A549 (cell line): Measurements from ENCODE around the gene JAM3.

Experiments used
- CBX8 ChIP-seq: fragments of 200-600 bp; sonication (generic); IDR thresholded peaks from 2 replicates; pipeline ENCODE4 v1.6.1; 2016
- EHMT2 ChIP-seq: fragments of 200-600 bp; sonication (generic); IDR thresholded peaks from 2 replicates; pipeline ENCODE4 v1.6.1; 2016; ENCODE audit warnings: antibody characterized with exemption, low read depth, mild to moderate bottlenecking, moderate library complexity
- ELK1 ChIP-seq: fragments of 150-350 bp; IDR thresholded peaks from 2 replicates; pipeline ENCODE4 v1.6.1; 2014; ENCODE audit warnings: low read depth, mild to moderate bottlenecking, low read length
- GATA3 ChIP-seq: IDR thresholded peaks from 2 replicates; pipeline ENCODE4 v1.6.1; 2012; ENCODE audit warnings: borderline replicate concordance
- HOXA7 ChIP-seq: fragments of 250-450 bp; sonication (Bioruptor Pico); IDR thresholded peaks from 2 replicates; pipeline ENCODE4 v1.5.0; 2020; ENCODE audit warnings: mild to moderate bottlenecking, moderate library complexity
- KDM1A ChIP-seq: fragments of 200-600 bp; sonication (generic); IDR thresholded peaks from 2 replicates; pipeline ENCODE4 v1.6.1; 2016; ENCODE audit warnings: low read depth, mild to moderate bottlenecking
- MAX ChIP-seq: IDR thresholded peaks from 2 replicates; pipeline ENCODE4 v1.6.1; 2012
- POLR2A ChIP-seq: IDR thresholded peaks from 2 replicates; pipeline ENCODE4 v1.6.1; 2012; ENCODE audit warnings: mild to moderate bottlenecking, low read length
- POLR2AphosphoS2 ChIP-seq: conservative IDR thresholded peaks from 2 replicates; pipeline ENCODE4 v1.6.1; 2012; ENCODE audit warnings: low read length, improper control_type of control experiment, inconsistent platforms
- REST ChIP-seq: fragments of 200-600 bp; sonication (generic); IDR thresholded peaks from 2 replicates; pipeline ENCODE4 v1.6.1; 2016; ENCODE audit warnings: antibody characterized with exemption, mild to moderate bottlenecking, moderate library complexity
- RFX5 ChIP-seq: fragments of 450-650 bp; IDR thresholded peaks from 2 replicates; pipeline ENCODE4 v1.7.1; 2014; ENCODE audit warnings: antibody characterized with exemption, mild to moderate bottlenecking, moderate library complexity
- TF ChIP-seq, protein P1 (sequence below): fragments of >200 bp; sonication (Bioruptor Twin); formaldehyde crosslinking; IDR thresholded peaks from 3 replicates; pipeline ENCODE4 v1.5.1; 2016
- TF ChIP-seq, protein P2 (sequence below): fragments of 250-450 bp; sonication (Bioruptor Pico); IDR thresholded peaks from 2 replicates; pipeline ENCODE4 v1.5.0; 2020; ENCODE audit warnings: low read depth, mild to moderate bottlenecking, moderate library complexity

DNA sequence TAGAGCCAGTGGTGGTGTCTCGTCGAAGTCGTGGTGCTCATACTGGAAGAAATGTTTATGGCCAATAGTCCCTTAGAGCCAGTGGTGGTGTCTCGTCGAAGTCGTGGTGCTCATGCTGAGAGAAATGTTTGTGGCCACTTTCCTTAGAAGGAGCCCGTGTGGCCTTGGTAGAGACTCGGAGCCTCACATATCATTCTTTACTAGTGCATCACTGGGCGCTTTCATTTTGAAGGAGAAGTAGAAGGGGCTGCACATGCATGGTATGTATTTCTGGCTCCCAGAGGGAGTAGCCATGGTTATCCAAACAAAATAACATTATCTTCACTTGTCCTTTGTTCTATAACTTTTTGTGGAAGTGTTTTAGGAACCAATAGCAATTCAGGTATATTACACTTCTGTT is 69.5 kb downstream of the JAM3 start:
- TF ChIP-seq, protein P1, sequence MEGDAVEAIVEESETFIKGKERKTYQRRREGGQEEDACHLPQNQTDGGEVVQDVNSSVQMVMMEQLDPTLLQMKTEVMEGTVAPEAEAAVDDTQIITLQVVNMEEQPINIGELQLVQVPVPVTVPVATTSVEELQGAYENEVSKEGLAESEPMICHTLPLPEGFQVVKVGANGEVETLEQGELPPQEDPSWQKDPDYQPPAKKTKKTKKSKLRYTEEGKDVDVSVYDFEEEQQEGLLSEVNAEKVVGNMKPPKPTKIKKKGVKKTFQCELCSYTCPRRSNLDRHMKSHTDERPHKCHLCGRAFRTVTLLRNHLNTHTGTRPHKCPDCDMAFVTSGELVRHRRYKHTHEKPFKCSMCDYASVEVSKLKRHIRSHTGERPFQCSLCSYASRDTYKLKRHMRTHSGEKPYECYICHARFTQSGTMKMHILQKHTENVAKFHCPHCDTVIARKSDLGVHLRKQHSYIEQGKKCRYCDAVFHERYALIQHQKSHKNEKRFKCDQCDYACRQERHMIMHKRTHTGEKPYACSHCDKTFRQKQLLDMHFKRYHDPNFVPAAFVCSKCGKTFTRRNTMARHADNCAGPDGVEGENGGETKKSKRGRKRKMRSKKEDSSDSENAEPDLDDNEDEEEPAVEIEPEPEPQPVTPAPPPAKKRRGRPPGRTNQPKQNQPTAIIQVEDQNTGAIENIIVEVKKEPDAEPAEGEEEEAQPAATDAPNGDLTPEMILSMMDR = no peak
- TF ChIP-seq REST (no peak), KDM1A (no peak), RFX5 (no peak), CBX8 (no peak), EHMT2 (no peak), MAX (no peak), ELK1 (no peak), HOXA7 (no peak), POLR2AphosphoS2 (no peak), GATA3 (no peak), POLR2A (no peak)
- TF ChIP-seq, protein P2, sequence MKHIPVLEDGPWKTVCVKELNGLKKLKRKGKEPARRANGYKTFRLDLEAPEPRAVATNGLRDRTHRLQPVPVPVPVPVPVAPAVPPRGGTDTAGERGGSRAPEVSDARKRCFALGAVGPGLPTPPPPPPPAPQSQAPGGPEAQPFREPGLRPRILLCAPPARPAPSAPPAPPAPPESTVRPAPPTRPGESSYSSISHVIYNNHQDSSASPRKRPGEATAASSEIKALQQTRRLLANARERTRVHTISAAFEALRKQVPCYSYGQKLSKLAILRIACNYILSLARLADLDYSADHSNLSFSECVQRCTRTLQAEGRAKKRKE = no peak
